GM06990 (cell line): ENCODE measurements around the gene SIRPA.

ENCODE experiments used
- DNase-seq: peaks from one replicate; pipeline ENCODE4 v3.0.0-alpha.2; 2011; ENCODE audit not compliant: insufficient read length; ENCODE audit errors: extremely low read depth
- H3K27me3 ChIP-seq: replicated peaks from 2 replicates; pipeline ENCODE4 v1.6.0; 2011; ENCODE audit warnings: low read length; ENCODE audit not compliant: control insufficient read depth, insufficient read depth
- H3K36me3 ChIP-seq: 2 replicates; pipeline ENCODE4 v1.5.1; 2011; ENCODE audit warnings: low read length; ENCODE audit not compliant: control insufficient read depth, insufficient read depth
- H3K4me3 ChIP-seq: replicated peaks from 2 replicates; pipeline ENCODE4 v1.5.1; 2011; ENCODE audit warnings: low read depth, mild to moderate bottlenecking, control low read depth, low read length
- CTCF ChIP-seq: IDR thresholded peaks from 2 replicates; pipeline ENCODE4 v1.5.1; 2011; ENCODE audit warnings: low read length, control low read depth, mild to moderate bottlenecking, inconsistent platforms; ENCODE audit not compliant: insufficient read depth, poor library complexity, severe bottlenecking

SIRPA gene

GRCh38 chr20:1851396-1851795, 43.8 kb upstream of the SIRPA start:
- Histone ChIP-seq H3K36me3 (no peaks in the 10 kb centered on the region), H3K27me3 (no peaks in the 10 kb centered on the region), H3K4me3 (no peak overlapping the region)
- no peak for DNase-seq
- no peak for TF ChIP-seq CTCF

GRCh38 chr20:1853473-1853872, 41.7 kb upstream of the SIRPA start:
- Histone ChIP-seq H3K4me3 (no peak overlapping the region), H3K36me3 (no peaks in the 10 kb centered on the region), H3K27me3 (no peaks in the 10 kb centered on the region)
- no peak for TF ChIP-seq CTCF
- no peak for DNase-seq

GRCh38 chr20:1854246-1854645, 41.0 kb upstream of the SIRPA start:
- no peaks in the 10 kb centered on the region for H3K27me3 ChIP-seq
- no peaks in the 10 kb centered on the region for H3K36me3 ChIP-seq
- no peak overlapping the region for H3K4me3 ChIP-seq
- DNase-seq, result no peak
- TF ChIP-seq CTCF, result no peak

GRCh38 chr20:1855109-1855508, 40.1 kb upstream of the SIRPA start:
- Histone ChIP-seq H3K27me3 (no peaks in the 10 kb centered on the region), H3K4me3 (no peak overlapping the region), H3K36me3 (no peaks in the 10 kb centered on the region)
- TF ChIP-seq CTCF, result no peak
- DNase-seq, result no peak

- no peak for TF ChIP-seq CTCF
- DNase-seq, result no peak
- Histone ChIP-seq H3K4me3 (no peak overlapping the region), H3K36me3 (no peaks in the 10 kb centered on the region), H3K27me3 (no peaks in the 10 kb centered on the region)
These were observed 39.5 kb upstream of the SIRPA start for GRCh38 chr20:1855690-1856089.

GRCh38 chr20:1856424-1856823, 38.8 kb upstream of the SIRPA start:
- H3K36me3 ChIP-seq, result no peaks in the 10 kb centered on the region
- no peak for DNase-seq
- TF ChIP-seq CTCF, result no peak

More at GRCh38 chr20:1856424-1856823, 38.8 kb upstream of the SIRPA start:
- H3K4me3 ChIP-seq, result no peak overlapping the region
- H3K27me3 ChIP-seq, result no peaks in the 10 kb centered on the region
